ENCODE data around the gene ROBO4.

DNA sequence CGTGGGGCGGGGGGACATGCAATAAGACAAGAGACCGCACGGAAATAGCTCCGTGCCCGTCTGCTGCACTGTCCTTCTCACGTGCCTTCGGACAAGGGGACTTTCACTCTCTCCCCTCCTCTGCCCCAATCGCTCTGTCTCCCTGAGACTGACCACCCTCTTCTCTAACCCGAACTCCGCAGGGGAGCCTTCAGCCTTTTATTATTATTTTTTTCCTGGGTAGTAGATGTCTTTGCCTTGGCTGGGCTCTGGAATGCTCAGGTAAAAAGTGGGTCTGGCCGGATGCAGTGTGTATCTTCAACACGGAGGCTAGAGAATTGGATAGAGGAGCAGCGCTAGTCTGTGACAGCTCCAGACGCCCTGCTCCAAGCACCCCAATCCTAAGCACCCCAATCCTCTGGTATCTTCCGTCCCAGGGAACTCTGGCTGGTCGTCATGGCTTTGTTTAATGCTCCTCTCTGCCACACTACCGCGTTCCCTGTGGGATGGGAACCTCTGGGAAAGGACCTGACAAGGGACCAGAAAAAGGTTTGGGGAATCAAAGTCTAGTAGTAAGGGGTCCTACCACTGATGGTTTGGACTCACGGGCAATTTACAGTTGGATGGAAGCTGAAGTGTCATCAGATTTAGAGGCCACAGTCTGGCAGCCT lies 57.6 kb downstream of the ROBO4 start:
- TF ChIP-seq, protein P1, sequence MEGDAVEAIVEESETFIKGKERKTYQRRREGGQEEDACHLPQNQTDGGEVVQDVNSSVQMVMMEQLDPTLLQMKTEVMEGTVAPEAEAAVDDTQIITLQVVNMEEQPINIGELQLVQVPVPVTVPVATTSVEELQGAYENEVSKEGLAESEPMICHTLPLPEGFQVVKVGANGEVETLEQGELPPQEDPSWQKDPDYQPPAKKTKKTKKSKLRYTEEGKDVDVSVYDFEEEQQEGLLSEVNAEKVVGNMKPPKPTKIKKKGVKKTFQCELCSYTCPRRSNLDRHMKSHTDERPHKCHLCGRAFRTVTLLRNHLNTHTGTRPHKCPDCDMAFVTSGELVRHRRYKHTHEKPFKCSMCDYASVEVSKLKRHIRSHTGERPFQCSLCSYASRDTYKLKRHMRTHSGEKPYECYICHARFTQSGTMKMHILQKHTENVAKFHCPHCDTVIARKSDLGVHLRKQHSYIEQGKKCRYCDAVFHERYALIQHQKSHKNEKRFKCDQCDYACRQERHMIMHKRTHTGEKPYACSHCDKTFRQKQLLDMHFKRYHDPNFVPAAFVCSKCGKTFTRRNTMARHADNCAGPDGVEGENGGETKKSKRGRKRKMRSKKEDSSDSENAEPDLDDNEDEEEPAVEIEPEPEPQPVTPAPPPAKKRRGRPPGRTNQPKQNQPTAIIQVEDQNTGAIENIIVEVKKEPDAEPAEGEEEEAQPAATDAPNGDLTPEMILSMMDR (IDR thresholded peaks at IDR 0.05), result no peak
- no peak for TF ChIP-seq EZH2 (IDR thresholded peaks at IDR 0.05; ENCODE audit: borderline replicate concordance, insufficient read depth, low read depth, low read length, poor library complexity, severe bottlenecking)
